ENCODE results near the gene C22orf23.
"Not testable (repeated sequence)": the region's sequence is repeated elsewhere in the genome, so short reads cannot be mapped to it uniquely, and the experiment has no call there.

C22orf23 gene

DNA sequence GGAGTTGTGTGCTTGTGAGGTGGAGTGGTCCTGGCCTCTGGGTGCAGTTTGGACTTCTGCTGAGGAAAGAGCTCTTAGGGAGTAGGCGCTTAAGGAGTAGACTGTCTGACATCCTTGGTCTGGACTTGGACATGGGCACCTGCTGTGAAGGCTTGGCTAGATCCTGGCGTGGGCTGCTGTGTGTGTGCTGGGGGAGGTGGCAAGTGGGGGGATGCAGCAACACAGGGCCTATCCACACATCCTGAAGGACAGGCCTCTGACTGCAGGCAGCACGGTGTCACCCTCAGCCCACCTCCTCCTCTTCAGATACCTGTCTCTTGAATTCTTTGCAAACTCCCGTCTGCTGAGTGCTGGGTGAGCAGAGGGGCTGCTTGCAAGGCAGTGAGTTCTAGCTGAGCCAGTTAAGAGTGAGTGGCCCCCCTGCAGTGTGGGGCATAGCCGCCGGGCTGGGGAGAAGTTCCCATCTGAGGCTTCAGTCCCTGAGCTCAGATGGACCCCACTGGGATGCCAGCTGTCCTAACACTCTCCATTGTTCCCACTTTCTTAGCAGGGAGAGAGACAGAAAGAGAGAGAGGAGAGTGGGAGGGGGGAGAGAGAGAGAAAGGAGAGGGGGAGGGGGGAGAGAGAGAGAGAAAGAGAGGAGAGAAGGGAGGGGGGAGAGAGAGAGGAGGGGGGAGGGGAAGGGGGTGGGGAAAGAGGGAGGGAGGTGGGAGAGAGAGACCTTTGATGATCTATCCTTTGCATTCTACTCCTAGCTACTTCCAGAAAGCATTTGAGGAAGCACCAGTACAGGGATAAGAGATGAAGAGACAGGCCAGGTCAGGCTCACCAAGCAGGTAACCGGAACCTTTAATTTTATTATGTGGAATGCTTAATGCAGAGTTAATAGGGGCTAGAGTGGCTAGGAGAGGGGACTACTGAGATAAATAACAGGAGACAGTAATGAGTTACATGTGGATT, 18.4 kb upstream of the C22orf23 start:
- no peak for ATAC-seq
- no peaks in the 10 kb centered on the region for H3K4me1 Mint-ChIP-seq
- no peaks in the 10 kb centered on the region for H3K27me3 Mint-ChIP-seq
- no peak for DNase-seq
- H3K36me3 Mint-ChIP-seq (ENCODE audit: low read depth): peaks cover 14% of the 10 kb centered on the region
- H3K9me3 Mint-ChIP-seq: no peaks in the 10 kb centered on the region
- H3K4me3 Mint-ChIP-seq: no peak overlapping the region
- no peak overlapping the region for H3K27ac Mint-ChIP-seq

DNA sequence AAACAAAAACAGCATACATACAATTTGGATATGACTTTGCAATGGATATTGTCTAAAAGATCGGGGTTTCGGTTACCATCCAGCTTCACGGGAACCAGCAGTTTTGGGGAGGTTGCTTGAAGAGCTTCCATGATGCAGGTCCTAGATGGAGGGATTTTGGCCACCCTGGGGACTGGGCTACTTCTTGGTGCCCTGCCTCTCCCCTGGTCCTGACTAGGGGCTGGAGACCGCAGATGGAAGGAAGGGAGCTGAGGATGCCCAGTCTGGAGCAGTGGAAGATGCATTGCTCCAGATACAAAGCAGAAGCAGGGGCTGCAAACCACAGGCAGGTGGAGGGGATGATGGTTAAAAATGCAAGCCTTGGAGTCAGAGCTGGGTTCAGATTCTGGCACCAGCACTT, 17.5 kb upstream of the C22orf23 start:
- H3K4me1 Mint-ChIP-seq: peaks cover under 1% of the 10 kb centered on the region
- H3K27me3 Mint-ChIP-seq: no peaks in the 10 kb centered on the region
- no peak overlapping the region for H3K4me3 Mint-ChIP-seq
- ATAC-seq: no peak
- H3K9me3 Mint-ChIP-seq: no peaks in the 10 kb centered on the region
- peaks cover 19% of the 10 kb centered on the region for H3K36me3 Mint-ChIP-seq (ENCODE audit: low read depth)
- no peak overlapping the region for H3K27ac Mint-ChIP-seq
- no peak for DNase-seq

DNA sequence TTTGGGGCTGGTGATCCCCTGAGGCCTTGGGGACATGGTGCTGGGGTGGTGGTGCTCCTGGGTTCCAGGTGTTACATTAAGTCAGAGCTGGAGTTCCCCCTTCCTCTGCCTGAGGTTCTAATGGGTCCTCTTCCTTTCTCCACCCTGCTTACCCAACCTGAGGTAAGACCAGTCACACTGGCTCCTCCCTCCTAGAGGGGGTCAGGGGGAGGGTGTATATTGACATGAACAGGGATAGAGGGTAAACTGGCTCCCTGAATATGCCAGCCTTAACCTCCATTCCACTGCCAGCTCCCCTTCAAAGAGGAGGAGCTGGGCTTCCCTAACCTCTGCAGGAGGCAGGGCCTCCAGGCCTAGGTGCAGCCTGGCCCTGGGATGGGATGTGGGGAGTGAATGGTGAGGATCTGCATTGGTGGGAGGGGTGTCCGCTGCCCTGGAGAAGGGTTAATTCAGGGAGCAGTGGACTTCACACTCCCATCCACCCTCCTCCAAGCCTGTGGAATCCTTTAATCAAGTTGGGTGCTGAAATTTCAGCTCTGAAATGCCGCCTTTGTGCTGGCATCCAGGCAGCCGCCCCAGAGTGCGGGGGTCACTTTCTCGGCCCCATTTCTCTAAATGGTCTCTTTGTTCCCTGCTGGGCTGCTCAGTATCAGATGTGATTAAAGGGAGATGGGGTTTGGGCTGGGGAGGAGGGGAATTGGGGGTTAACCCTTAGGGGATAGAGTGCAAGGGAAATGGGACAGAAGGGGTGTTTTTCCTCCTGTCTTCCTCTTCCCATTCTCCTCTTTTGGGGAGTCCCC, 15.3 kb upstream of the C22orf23 start:
- Mint-ChIP-seq H3K27me3 (no peaks in the 10 kb centered on the region), H3K4me3 (no peak overlapping the region), H3K27ac (no peak overlapping the region), H3K4me1 (peaks cover 2% of the 10 kb centered on the region), H3K36me3 (ENCODE audit: low read depth) (peaks cover 26% of the 10 kb centered on the region), H3K9me3 (no peaks in the 10 kb centered on the region)
- no peak for DNase-seq
- no peak for ATAC-seq

DNA sequence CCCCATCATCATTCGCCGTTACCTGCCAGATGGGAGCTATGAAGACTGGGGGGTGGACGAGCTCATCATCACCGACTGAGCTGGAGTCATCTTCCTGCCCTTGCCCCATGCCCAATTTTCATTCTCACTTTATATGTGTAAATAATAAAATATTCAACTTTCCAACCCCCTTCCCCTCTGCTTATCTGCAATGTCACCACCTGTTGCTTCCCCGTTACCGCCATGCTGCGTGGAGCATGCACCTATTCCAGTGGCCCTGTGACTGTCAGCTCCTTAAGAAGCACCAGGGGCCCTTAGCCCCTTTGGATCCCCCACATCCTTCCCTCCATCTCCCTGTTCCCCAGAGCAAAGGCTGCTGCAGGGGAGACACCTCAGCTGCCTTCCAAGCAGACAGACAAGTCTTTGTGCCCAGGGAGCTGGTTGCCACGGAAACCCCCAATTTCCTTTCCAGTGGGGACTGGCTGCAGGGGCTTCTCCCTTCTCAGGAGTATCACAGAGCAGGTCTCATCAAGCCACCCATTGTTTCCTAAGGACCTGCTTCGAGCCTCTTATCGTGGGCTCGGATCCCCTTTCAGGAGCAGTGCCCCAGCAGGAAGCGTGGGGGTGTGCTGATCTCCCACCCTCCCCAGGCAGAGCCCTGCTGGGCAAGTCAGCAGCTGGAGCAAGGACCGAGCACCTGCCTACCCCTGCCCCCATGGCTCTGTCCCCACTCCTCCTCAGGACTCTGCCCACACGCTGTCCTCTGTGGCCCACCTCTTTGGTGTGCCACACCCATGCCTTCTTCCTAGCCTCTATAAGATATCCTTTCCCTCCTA, 14.4 kb upstream of the C22orf23 start:
- peaks cover 2% of the 10 kb centered on the region for H3K4me1 Mint-ChIP-seq
- H3K4me3 Mint-ChIP-seq: no peak overlapping the region
- ATAC-seq: no peak
- peaks cover 28% of the 10 kb centered on the region for H3K36me3 Mint-ChIP-seq (ENCODE audit: low read depth)
- DNase-seq: no peak
- no peaks in the 10 kb centered on the region for H3K9me3 Mint-ChIP-seq
- no peaks in the 10 kb centered on the region for H3K27me3 Mint-ChIP-seq
- no peak overlapping the region for H3K27ac Mint-ChIP-seq

DNA sequence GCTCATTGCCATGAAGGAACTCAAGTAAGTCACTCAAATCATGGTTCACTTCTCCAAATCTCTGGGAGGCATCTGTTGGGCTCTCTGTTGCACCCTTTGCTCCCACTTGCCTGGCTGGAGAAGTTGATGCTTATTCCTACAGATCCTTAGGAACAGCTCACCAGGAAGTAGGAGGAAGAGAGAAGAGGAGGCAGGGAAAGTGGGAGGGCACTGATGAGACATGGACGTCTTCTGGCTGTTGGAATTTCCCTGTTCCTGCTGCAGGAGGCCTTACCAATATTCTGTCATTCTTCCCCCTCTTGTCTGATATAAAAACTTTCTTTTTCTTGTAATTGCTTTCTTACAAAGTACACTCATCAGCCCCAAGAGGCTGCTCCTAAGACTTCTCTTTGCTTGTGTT, 13.7 kb upstream of the C22orf23 start:
- H3K36me3 Mint-ChIP-seq (ENCODE audit: low read depth): peaks cover 28% of the 10 kb centered on the region
- DNase-seq: no peak
- no peaks in the 10 kb centered on the region for H3K9me3 Mint-ChIP-seq
- no peak overlapping the region for H3K4me3 Mint-ChIP-seq
- H3K27me3 Mint-ChIP-seq: no peaks in the 10 kb centered on the region
- ATAC-seq: no peak
- peaks cover 2% of the 10 kb centered on the region for H3K4me1 Mint-ChIP-seq
- no peak overlapping the region for H3K27ac Mint-ChIP-seq

DNA sequence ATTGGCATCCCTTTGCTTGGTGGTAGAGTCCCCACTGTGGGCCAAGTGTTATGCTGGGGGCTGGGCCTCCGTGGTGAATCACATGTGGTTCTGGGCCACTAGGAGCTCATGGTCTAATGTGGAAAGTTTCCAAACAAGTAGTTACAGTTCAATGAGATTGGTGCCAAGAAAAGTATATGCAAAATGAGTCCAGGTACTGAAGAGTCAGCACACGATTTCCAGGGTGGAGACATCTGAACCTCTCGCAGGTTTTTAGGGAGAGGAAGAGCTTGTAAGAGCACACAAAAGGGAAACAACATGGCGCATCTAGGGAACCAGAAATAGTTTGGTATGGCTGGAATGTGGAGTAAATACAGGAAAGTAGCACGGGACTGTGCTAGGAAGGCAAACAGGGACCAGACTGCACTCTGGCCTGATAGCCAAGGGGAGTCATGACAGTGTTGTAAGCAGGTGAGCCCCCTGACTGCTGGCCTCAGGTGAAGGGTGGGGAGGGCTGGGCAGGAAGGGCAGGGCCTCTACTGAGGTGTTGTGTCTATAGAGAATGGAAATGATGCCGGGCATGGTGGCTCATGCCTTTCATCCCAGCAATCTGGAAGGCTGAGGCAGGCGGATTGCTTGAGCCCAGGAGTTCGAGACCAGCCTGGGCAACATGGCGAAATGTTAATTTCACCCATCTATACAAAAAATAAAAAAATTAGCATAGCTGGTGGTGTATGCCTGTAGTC, 12.7 kb upstream of the C22orf23 start:
- Mint-ChIP-seq H3K27ac (no peak overlapping the region), H3K9me3 (no peaks in the 10 kb centered on the region), H3K4me3 (no peak overlapping the region), H3K36me3 (ENCODE audit: low read depth) (peaks cover 37% of the 10 kb centered on the region), H3K27me3 (no peaks in the 10 kb centered on the region), H3K4me1 (peaks cover 2% of the 10 kb centered on the region)
- ATAC-seq (no peak), DNase-seq (no peak)

DNA sequence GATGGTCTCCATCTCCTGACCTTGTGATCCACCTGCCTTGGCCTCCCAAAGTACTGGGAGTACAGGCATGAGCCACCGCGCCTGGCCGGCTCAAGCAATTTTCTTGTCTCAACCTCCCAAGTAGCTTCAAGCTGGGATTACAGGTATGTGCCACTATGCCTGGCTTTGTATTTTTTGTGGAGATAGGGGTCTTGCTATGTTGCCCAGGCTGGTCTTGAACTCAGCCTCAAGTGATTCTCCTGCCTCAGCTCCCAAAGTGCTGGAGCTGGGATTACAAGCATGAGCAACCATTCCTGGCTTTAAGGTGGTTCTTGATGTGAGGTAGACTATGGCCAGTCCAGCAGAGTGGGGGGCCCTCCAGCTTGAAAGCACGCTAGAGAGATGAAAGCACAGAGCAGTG, 7.7 kb upstream of the C22orf23 start:
- H3K4me1 Mint-ChIP-seq: peaks cover 6% of the 10 kb centered on the region
- no peak overlapping the region for H3K27ac Mint-ChIP-seq
- H3K27me3 Mint-ChIP-seq: no peaks in the 10 kb centered on the region
- peaks cover 50% of the 10 kb centered on the region for H3K36me3 Mint-ChIP-seq (ENCODE audit: low read depth)
- DNase-seq (no peak), ATAC-seq (no peak)
- no peak overlapping the region for H3K4me3 Mint-ChIP-seq
- no peaks in the 10 kb centered on the region for H3K9me3 Mint-ChIP-seq

DNA sequence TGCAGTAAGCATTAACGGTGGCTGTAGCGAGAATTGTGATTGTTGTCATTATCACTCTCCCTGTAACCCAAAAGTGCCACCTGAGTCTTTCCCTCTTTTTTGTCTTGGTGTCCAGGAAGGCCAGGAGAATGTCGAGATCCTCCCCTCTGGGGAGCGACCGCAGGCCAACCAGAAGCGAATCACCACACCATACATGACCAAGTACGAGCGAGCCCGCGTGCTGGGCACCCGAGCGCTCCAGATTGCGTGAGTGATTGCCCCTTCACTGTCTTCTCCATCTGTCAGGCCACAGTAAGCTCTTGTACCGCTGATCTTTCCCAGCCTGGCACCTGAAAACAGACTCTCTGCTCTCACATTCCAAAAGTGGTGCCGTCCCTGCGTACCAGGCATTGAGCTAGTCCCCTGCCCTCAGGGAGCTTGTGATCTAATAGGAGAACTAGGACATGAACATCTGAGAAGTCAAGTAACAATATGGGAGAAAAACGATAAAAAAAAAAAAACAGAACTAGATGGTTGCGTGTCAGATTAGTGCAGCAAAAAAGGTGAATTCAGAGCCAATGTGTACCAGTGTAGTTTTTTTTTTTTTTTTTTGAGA, 5.9 kb upstream of the C22orf23 start:
- H3K27me3 Mint-ChIP-seq: no peaks in the 10 kb centered on the region
- no peaks in the 10 kb centered on the region for H3K9me3 Mint-ChIP-seq
- H3K36me3 Mint-ChIP-seq (ENCODE audit: low read depth): peaks cover 51% of the 10 kb centered on the region
- ATAC-seq: no peak
- no peak overlapping the region for H3K4me3 Mint-ChIP-seq
- DNase-seq: no peak
- peaks cover 13% of the 10 kb centered on the region for H3K4me1 Mint-ChIP-seq
- H3K27ac Mint-ChIP-seq: no peak overlapping the region

DNA sequence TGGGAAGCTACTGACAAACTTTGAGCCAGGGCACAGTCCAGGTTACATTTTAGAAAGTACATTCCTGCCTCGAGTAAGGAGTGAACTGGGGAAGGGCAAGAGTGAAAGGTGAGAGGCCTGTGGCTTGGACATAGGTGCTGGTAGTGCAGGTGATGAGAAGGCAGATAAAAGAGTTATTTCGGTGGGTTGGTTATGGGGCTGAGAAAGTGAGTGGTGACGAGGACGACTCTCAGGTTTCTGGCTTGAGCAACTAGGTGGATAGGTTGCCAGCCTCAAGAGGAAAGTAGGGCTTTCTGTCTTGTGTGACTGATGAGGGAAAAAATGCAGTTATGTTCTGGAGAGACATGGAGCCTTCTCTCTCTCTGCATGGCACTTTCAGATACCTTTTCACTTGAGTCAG, 3.8 kb upstream of the C22orf23 start:
- H3K36me3 Mint-ChIP-seq (ENCODE audit: low read depth): peaks cover 51% of the 10 kb centered on the region
- H3K27ac Mint-ChIP-seq: no peak overlapping the region
- DNase-seq (no peak), ATAC-seq (no peak)
- H3K27me3 Mint-ChIP-seq: peaks cover 9% of the 10 kb centered on the region
- H3K4me1 Mint-ChIP-seq: peaks cover 25% of the 10 kb centered on the region
- no peaks in the 10 kb centered on the region for H3K9me3 Mint-ChIP-seq
- H3K4me3 Mint-ChIP-seq: no peak overlapping the region

DNA sequence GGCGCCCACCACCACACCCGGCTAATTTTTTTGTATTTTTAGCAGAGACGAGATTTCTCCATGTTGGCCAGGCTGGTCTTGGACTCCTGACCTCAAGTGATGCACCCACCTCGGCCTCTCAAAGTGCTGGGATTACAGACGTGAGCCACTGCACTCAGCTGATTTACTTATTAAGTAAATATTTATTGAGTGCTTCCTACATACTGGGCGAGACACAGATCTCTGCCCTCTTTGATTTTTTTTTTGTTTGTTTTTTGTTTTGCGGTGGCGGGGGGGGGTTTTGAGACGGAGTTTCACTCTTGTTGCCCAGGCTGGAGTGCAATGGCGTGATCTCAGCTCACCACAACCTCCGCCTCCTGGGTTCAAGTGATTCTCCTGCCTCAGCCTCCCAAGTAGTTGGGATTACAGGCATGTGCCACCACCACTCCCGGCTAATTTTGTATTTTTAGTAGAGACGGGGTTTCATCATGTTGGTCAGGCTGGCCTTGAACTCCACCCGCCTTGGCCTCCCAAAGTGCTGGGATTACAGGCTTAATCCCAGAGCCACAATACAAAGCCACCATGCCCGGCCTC, 2.5 kb upstream of the C22orf23 start:
- peaks cover 13% of the 10 kb centered on the region for H3K27me3 Mint-ChIP-seq
- not testable (repeated sequence) for H3K4me3 Mint-ChIP-seq, H3K27ac Mint-ChIP-seq, H3K9me3 Mint-ChIP-seq, ATAC-seq, DNase-seq
- peaks cover 25% of the 10 kb centered on the region for H3K4me1 Mint-ChIP-seq
- H3K36me3 Mint-ChIP-seq (ENCODE audit: low read depth): peaks cover 40% of the 10 kb centered on the region

DNA sequence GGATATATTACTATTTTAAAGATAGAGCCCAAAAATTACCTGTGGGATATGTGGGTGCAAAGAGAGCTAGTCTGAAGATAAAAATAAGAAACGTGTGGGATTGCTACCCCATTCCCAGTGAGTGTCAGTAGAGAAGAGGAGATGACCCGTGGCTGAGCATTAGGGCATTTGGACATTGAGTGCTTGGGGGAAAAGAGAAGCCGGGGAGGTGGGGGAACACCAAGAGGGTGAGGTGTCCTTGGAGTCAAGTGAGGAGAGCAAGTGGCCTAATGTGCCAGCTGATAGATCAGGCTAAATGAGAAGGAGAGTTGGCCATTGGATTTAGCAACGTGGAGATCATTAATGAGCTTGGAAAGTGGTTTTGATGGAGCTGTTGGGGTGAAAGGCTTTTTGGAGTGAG, 1.3 kb upstream of the C22orf23 start:
- Mint-ChIP-seq H3K9me3 (no peaks in the 10 kb centered on the region), H3K4me1 (peaks cover 25% of the 10 kb centered on the region), H3K27ac (peak overlapping the region; percentile 7), H3K4me3 (peak overlapping the region; percentile 95), H3K36me3 (ENCODE audit: low read depth) (peaks cover 36% of the 10 kb centered on the region), H3K27me3 (peaks cover 13% of the 10 kb centered on the region)
- ATAC-seq (no peak), DNase-seq (no peak)

DNA sequence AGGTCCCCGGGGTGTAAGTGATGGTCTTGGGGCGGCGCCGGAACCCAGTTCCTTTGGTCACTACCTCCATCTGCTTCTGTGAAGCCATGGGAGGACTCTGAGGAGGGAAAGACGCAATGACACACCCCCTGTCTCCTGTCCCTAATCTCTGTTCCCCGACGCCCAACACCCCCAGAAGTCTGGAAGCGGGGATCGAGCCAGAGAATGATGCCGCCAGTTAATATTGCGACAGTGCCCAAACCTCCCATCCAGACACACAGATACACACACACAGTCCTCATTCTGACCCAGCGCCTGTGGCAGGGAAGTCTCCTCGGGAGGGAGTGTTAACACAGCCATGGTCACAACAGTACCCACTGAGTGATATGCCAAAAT, 352 bp downstream of the C22orf23 start:
- ATAC-seq (peak; percentile 51), DNase-seq (peak; percentile 4)
- H3K4me1 Mint-ChIP-seq: peaks cover 25% of the 10 kb centered on the region
- peak overlapping the region; percentile 95 for H3K4me3 Mint-ChIP-seq
- peaks cover 13% of the 10 kb centered on the region for H3K27me3 Mint-ChIP-seq
- peaks cover 24% of the 10 kb centered on the region for H3K36me3 Mint-ChIP-seq (ENCODE audit: low read depth)
- no peaks in the 10 kb centered on the region for H3K9me3 Mint-ChIP-seq
- H3K27ac Mint-ChIP-seq: peak overlapping the region; percentile 90

DNA sequence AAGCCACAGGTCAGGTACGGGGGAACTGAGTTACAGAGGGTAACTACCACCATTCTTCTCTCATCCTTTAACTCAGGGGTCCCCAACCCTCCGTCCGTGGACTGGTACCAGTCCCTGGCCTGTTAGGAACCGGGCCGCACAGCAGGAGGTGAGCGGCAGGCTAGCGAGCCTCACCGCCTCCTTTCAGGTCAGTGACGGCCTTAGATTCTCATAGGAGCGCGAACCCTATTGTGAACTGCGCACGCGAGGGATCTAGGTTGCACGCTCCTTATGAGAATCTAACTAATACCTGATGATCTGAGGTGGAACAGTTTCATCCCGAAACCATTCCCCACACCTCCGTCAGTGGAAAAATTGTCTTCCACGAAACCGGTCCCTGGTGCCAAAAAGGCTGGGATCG, 772 bp downstream of the C22orf23 start:
- ATAC-seq, H3K9me3 Mint-ChIP-seq, H3K27ac Mint-ChIP-seq: not testable (repeated sequence)
- Mint-ChIP-seq H3K36me3 (ENCODE audit: low read depth) (peaks cover 21% of the 10 kb centered on the region), H3K4me3 (peak overlapping the region; percentile 95), H3K27me3 (peaks cover 13% of the 10 kb centered on the region), H3K4me1 (peaks cover 25% of the 10 kb centered on the region)
- peak; percentile 5 for DNase-seq
